HG03565 (cell line): ENCODE measurements around the gene PLEKHA4.
"Not testable (repeated sequence)": the region's sequence is repeated elsewhere in the genome, so short reads cannot be mapped to it uniquely, and the experiment has no call there.

ENCODE experiments used
- ATAC-seq: cut with Tn5 transposase; IDR thresholded peaks from one replicate; pipeline ENCODE4 v1.9.1; 2021; ENCODE audit warnings: mild to moderate bottlenecking, moderate library complexity; ENCODE audit not compliant: unreplicated experiment

The PLEKHA4 gene

DNA sequence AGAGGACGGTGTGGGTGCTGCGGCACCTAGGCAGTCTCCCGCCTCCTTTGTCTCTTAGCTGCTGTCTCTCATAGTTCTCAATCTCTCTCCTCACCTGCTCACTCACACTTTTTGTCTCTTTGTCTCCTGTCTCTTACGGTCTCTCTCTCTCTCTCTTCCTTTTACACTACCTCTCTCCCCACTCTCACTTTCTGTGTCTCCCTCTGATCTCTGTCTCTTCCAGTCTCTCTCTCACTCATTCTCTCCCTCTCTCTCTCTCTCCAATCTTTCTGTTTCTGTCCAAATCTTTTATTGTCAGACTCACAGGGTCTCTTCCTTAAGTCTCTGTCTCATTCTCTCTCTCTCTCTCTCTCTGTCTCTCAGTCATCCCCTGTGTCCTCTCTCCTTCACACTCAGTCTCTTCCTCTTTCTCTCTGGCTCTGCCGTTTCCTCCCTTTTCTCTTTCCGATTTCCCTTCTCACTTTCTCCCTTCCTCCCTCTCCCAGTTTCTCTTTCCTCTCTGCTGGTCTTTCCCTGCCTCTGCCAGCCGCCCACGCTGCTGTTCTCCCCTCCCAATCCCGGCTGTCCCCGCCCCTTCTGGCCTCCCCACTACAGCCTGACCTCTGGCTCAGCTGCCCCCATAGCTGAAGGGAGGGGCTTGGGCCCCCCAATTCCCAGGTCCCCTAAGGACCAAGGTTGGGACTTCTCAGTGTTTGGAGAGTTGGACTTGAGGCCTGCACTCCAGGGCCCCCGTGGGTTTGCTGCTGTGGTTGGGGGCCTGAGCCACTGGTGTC lies at the start of gene PLEKHA4:
PLEKHA4 (minus strand) TSS at position 504 of the 773 bp plus-strand sequence. CDS start 997 bp downstream, outside the sequence.
- ATAC-seq: no peak

- no peak for ATAC-seq
Observed at GRCh38 chr19:48918071-48918470, 49.7 kb upstream of the PLEKHA4 start.

DNA sequence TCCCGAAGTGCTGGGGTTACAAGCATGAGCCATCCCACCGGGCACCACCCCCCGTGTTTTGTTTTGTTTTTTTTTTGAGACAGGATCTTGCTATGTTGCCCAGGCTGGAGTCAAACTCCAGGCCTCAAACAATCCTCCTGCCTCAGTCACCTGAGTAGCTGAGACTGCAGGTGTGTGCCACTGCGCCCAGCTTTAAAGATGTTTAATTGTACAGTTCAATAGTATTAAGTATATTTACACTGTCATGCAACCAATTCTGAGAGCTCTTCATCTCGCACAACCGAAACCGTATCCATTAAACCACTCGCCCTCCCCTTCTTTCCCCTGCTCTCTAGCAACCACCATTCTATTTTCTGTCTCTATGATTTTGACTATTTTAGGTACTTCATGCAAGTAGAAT lies 47.3 kb upstream of the PLEKHA4 start:
- ATAC-seq: no peak

GRCh38 chr19:48914181-48914580 lies 45.8 kb upstream of the PLEKHA4 start:
- no peak for ATAC-seq

DNA sequence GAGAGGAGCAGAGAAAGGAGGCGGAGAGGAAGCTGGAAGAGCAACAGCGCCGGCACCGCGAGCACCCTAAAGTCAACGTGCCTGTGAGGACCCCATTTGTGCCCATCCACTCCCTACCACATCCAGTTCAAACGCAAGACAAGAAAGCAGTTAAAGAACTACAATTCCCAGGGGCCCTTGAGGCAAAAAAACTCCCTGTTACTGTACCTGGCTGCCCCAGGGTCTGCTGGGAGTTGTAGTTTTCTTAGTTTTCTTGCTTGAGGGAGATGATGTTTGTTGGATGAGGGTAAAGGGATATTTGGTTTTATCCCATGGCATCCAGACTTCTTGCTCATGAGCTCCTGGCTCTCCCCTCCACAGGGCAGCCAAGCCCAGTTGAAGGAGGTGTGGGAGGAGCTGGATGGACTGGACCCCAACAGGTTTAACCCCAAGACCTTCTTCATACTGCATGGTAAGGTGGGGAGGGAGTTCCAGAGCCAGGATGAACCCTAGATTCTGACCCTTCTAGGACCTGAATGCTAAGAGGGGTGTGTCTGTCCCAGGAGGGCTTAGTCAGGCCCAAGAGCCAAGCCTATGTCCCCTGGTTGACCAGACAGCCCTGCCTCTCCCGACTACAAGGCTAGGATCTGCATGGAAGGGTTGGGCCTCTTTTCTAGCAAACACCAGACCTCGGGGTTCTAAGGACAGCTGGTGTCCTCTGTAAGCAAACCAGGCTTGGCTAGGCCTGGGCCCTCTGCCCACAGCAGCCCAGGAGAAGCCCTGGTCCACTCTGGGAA lies 44.9 kb upstream of the PLEKHA4 start:
- ATAC-seq: no peak

GRCh38 chr19:48910803-48911202 lies 42.4 kb upstream of the PLEKHA4 start:
- ATAC-seq: no peak

GRCh38 chr19:48909424-48910077 lies 41.1 kb upstream of the PLEKHA4 start:
- not testable (repeated sequence) for ATAC-seq

DNA sequence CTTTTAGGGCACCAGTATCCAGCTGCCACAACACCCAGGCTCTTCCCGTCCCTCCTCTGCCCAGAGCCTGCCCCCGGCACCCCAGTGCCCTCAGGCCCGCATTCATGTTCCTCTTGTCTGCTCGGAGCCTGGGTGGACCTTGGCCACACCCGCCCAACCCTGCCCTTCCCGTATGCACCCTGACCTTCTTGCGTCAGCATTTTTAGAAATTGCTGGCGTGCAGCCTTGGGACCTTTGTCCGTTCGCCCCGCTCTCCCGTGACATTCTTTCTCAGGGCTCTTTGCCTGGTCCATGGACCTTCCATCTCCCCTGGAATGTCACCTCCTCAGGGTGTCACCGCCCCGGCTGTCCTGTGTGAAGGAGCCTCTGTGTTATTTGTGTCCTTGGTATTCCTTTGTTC lies 39.3 kb upstream of the PLEKHA4 start:
- ATAC-seq: no peak

- no peak for ATAC-seq
Observed at GRCh38 chr19:48906324-48906723, 37.9 kb upstream of the PLEKHA4 start.

DNA sequence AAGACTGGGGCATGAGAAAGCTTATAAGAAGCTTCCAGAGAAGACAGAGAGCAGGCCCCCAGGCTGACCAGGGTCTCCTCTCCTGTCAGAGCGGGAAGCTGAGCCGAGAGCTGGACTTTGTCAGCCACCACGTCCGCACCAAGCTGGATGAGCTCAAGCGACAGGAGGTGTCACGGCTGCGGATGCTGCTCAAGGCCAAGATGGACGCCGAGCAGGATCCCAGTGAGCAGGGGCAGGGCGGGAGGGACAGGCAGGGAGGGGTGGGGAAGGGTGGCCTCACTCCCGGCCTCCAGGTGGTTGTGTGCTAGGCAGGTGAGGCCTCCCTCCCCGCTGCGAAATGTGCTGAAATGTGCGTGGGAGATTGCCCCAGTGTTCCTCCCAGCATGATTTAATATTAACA lies 37.2 kb upstream of the PLEKHA4 start:
- no peak for ATAC-seq

GRCh38 chr19:48903788-48904187 lies 35.4 kb upstream of the PLEKHA4 start:
- ATAC-seq: not testable (repeated sequence)

DNA sequence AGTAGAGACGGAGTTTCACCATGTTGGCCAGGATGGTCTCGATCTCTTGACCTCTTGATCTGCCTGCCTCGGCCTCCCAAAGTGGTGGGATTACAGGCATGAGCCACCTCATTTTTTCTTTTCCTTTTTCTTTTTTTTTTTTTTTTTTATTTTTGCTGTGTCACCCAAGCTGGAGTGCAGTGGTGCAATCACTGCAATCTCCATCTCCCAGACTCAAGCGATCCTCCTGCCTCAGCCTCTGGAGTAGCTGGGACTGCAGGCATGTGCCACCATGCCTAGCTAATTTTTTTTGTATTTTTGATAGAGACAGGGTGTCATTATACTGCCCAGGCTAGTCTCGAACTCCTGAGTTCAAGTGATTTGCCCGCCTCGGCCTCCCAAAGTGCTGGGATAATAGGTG lies 33.9 kb upstream of the PLEKHA4 start:
- not testable (repeated sequence) for ATAC-seq

DNA sequence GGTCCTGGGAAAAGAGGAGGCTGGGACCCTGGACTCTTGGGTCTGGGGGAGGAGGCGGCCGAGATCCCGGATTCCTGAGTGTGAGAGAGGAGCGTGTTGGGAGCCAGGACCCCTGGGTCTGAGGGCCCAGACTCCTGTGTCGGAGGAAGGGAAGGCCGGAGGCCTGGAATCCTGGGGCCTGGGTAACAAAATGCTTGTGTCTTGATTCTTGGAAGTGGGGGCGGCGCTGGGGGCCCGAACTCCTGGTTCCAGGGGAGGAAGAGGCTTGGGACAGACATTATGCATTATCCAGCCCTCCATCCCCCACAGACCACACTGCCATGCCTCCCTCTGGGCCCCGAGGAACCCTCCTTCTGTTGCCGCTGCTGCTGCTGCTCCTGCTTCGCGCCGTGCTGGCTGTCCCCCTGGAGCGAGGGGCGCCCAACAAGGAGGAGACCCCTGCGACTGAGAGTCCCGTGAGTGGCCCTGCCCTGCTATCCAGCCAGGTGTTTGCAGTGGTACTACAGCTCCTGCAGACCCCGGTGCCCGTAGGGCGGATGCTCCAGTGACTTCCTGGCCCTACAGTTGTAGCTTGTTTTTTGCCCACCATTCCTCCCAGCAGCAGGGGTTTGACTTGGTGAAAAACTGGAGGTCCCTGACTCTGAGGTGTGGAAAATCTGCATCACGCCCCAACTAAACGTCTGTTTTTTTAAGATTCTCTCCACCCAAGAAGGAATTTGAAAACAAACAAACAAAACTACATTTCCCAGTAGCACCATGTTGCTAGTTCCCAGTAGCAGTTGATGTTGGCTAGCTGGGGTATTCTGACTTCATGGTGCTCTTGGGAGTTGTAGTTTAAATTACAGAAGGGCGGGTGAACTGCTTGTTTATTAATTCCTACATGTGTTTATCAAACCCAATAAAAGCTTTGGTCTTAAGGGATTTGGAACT lies 32.3 kb upstream of the PLEKHA4 start:
- ATAC-seq: no peak

GRCh38 chr19:48899781-48900476 lies 31.5 kb upstream of the PLEKHA4 start, which contains the start of gene NUCB1:
Gene NUCB1, plus strand, starts transcription at chr19:48900312. Its CDS starts 485 bp downstream, at chr19:48900797.
- peak; percentile 74 for ATAC-seq

DNA sequence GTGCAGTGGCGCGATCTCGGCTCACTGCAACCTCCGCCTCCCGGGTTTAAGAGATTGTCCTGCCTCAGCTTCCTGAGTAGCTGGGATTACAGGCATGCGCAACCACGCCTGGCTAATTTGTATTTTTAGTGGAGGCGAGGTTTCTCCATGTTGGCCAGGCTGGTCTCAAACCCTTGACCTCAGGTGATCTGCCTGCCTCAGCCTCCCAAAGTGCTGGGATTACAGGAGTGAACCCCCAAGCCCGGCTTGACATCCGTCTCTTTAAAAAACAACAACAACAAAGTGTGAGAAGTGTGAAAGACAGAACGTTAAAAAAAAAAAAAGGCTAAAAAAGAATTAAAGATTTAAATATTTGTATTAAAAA lies 31.0 kb upstream of the PLEKHA4 start:
- not testable (repeated sequence) for ATAC-seq

DNA sequence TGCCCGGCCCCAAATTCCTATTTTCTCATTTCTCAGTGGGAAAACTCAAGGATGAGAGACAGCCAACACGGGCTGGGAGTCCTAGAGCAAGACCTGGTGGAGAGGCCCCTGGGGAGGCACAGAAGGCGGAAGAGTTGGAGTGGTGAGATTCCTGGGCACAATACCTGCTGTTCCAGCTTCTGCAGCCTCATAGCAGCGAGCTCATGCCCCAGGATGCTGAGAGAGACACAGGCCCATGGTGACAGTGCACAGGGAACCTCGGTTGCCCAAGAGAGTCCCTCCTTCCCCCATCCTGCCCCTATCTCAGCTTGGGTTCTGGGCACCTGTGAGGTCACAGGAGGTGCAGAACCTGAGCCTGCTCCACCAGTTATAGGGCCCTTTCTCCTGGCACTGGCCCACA lies 28.8 kb upstream of the PLEKHA4 start:
- no peak for ATAC-seq

GRCh38 chr19:48896191-48896720 lies 27.8 kb upstream of the PLEKHA4 start:
- ATAC-seq: no peak

GRCh38 chr19:48895226-48895625 lies 26.8 kb upstream of the PLEKHA4 start:
- ATAC-seq: no peak

DNA sequence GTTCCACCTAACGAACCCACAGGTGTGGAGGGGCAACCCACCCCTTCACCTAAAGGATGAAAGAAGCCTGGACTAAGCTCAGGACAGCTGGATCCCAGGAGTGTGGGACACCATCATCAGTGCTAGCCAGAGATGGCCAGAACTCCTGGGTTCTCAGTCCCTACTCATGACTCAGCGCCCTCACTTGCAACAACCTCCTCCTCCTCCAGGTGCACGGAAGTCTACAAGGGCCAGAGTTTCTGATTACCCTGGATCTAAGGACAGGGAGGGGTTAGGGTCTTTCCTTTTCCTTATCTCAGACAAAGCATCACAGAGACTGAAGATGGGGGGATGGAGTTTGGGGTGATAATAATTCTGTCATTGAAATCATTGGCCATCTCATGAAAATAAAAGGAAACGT lies 22.1 kb upstream of the PLEKHA4 start:
- no peak for ATAC-seq

DNA sequence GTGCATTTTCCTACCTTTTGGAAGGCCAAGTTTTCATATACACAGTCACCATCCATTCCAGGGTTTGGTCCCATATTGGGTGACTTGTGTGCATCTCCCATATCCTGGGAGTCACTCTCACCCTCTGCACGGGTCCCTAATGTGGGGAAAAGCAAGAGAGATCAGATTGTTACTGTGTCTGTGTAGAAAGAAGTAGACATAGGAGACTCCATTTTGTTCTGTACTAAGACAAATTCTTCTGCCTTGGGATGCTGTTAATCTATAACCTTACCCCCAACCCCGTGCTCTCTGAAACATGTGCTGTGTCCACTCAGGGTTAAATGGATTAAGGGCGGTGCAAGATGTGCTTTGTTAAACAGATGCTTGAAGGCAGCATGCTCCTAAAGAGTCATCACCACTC lies 21.1 kb upstream of the PLEKHA4 start:
- ATAC-seq: not testable (repeated sequence)
